ENCODE data around the gene SLC30A7.
"Not testable (repeated sequence)": the region's sequence is repeated elsewhere in the genome, so short reads cannot be mapped to it uniquely, and the experiment has no call there.

Gene SLC30A7

GRCh38 chr1:100889869-100890482 lies 5.9 kb upstream of the SLC30A7 start:
- not testable (repeated sequence) for DNase-seq (ENCODE audit: low spot score)

GRCh38 chr1:100891380-100891779 lies 4.5 kb upstream of the SLC30A7 start:
- DNase-seq (ENCODE audit: low spot score), result no peak

GRCh38 chr1:100892554-100892953 lies 3.3 kb upstream of the SLC30A7 start:
- DNase-seq (ENCODE audit: low spot score), result no peak

- DNase-seq (ENCODE audit: low spot score), result no peak
Measured at GRCh38 chr1:100893718-100894117, 2.2 kb upstream of the SLC30A7 start.

- DNase-seq (ENCODE audit: low spot score), result peak; percentile 98
Measured at GRCh38 chr1:100894603-100895539, 1.0 kb upstream of the SLC30A7 start, which contains the start of gene EXTL2. EXTL2 (minus strand) TSS chr1:100894842; CDS start chr1:100888757, 6,085 bp downstream.

GRCh38 chr1:100896481-100896982 lies 642 bp downstream of the SLC30A7 start:
- DNase-seq (ENCODE audit: low spot score), result peak; percentile 48

GRCh38 chr1:100902365-100902764 lies 6.5 kb downstream of the SLC30A7 start:
- no peak for DNase-seq (ENCODE audit: low spot score)

- DNase-seq (ENCODE audit: low spot score), result no peak
Measured at GRCh38 chr1:100903777-100904176, 7.9 kb downstream of the SLC30A7 start.

- no peak for DNase-seq (ENCODE audit: low spot score)
Measured at GRCh38 chr1:100904528-100904927, 8.6 kb downstream of the SLC30A7 start.

- no peak for DNase-seq (ENCODE audit: low spot score)
Measured at GRCh38 chr1:100905181-100905580, 9.3 kb downstream of the SLC30A7 start.

- no peak for DNase-seq (ENCODE audit: low spot score)
Measured at GRCh38 chr1:100907887-100908286, 12.0 kb downstream of the SLC30A7 start.

- DNase-seq (ENCODE audit: low spot score), result no peak
Measured at GRCh38 chr1:100909018-100909417, 13.1 kb downstream of the SLC30A7 start.

GRCh38 chr1:100912019-100912418 lies 16.1 kb downstream of the SLC30A7 start:
- DNase-seq (ENCODE audit: low spot score), result no peak

- peak; percentile 65 for DNase-seq (ENCODE audit: low spot score)
Measured at GRCh38 chr1:100921110-100921706, 25.3 kb downstream of the SLC30A7 start.

GRCh38 chr1:100924212-100924611 lies 28.3 kb downstream of the SLC30A7 start:
- no peak for DNase-seq (ENCODE audit: low spot score)

- no peak for DNase-seq (ENCODE audit: low spot score)
Measured at GRCh38 chr1:100924991-100925390, 29.1 kb downstream of the SLC30A7 start.

- DNase-seq (ENCODE audit: low spot score), result no peak
Measured at GRCh38 chr1:100926240-100926639, 30.4 kb downstream of the SLC30A7 start.

GRCh38 chr1:100927276-100927675 lies 31.4 kb downstream of the SLC30A7 start:
- DNase-seq (ENCODE audit: low spot score), result no peak

- peak; percentile 10 for DNase-seq (ENCODE audit: low spot score)
Measured at GRCh38 chr1:100928128-100928527, 32.2 kb downstream of the SLC30A7 start.

GRCh38 chr1:100930494-100930893 lies 34.6 kb downstream of the SLC30A7 start:
- DNase-seq (ENCODE audit: low spot score), result no peak

GRCh38 chr1:100931716-100932115 lies 35.8 kb downstream of the SLC30A7 start:
- no peak for DNase-seq (ENCODE audit: low spot score)

GRCh38 chr1:100933555-100933954 lies 37.7 kb downstream of the SLC30A7 start:
- not testable (repeated sequence) for DNase-seq (ENCODE audit: low spot score)
